NCI-H2029 (cell line): ENCODE data around the gene EEF1AKMT4.

Experiments
- DNase-seq: peaks from one replicate; lab custom pipeline; 2025; lab: John Stamatoyannopoulos, UW

Gene EEF1AKMT4

DNA sequence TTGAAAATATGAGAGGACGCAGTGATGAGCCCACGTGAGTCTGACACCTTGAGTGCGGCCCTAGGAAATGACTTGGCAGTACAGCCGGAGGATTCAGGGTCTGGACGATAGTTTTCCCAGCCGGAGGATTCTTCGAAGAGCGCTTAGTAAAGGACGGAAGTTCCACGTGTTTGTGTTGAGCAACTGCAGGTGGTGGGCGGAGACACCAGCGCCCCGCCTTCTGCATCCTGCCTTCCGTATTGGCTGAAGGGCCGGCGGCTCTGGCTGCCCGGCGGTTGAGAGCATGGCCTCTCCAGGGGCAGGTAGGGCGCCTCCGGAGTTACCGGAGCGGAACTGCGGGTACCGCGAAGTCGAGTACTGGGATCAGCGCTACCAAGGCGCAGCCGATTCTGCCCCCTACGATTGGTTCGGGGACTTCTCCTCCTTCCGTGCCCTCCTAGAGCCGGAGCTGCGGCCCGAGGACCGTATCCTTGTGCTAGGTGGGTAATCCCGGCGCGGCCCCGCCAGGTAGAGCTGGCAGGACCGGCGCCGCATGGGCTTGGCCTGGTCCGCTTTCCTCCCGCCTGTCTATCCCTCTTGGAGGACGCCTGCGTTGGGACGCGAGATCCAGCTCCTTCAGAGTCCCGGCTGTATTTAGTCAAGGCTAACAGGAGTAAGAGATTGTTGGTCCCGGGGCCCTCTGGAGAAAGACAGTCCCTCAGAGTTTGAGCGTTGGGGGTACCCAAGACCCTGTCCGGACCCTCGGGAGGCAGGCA is at the start of gene EEF1AKMT4:
Gene EEF1AKMT4, plus strand, starts transcription at position 261 of the 755 bp plus-strand sequence. Its CDS starts 23 bp downstream, at position 284.
- peak; percentile 98 for DNase-seq

DNA sequence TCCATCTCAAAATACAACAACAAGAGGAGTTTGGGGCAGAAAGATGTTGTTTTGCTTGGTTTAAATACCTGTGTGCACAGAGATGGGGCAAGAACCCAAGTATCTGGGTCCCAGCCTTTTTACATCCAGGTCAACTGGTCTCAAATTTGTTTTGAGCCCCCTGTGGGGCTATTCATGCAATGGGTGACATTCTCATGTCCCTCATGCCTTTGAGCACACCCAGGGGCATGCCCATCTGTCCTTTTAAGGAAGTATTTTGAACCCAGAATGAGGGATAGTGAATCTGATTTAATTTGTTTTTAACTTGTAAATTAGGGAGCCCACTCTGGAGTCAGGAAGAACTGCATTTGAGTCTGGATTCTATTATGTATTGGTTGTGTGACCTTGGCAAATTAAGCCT is 48.6 kb upstream of the EEF1AKMT4 start:
- no peak for DNase-seq

DNA sequence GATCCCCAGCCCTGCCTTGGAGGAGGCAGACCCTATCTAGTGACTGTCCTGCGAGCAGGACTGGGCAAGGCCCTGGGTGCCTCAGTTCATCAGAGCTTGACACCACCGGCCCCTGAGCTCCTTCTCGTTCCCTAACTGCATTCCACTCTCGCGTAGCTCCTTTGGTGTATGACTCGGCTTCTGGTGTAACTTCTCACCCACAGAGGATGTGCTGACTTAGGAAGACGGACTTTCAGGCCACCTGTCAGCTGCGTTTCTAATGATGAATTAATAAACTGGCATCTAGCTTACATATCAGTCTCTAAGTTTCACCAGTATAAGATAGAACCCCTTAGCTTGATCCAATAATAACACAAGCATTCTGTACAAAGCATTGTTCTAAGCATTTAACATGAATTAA is 45.9 kb upstream of the EEF1AKMT4 start:
- no peak for DNase-seq

DNA sequence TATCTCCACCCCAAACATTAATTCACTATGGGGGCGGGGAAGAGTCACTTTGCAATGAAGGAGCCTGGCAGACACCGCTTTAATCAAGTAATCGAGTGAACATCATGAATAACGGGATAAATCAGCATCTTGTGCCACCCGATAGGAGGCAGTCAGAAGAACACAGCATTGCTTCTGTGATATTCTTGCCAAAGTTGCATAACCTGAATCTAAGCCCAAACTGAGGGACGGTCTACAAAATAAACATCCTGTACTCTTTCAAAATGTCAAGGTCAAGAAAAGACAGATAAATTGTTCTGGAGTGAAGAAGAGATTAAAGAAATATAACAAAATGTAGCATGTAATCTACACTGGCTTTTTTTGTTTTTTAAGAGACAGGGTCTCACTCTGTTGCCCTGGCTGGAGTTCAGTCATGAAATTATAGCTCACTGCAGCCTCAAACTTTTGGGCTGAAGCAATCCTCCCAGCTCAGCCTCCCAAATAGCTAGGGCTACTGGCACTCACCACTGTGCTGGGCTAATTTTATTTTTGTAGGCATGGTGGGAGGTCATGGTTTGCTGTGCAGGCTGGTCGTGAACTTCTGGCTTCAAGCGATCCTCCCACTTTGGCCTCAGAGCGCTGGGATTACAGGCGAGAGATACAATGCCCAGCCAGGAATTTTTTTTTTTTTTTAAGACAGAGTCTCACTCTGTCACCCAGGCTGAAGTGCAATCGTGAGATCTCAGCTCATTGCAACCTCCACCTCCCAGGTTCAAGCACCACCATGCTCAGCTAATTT is 40.1 kb upstream of the EEF1AKMT4 start:
- DNase-seq, result no peak

DNA sequence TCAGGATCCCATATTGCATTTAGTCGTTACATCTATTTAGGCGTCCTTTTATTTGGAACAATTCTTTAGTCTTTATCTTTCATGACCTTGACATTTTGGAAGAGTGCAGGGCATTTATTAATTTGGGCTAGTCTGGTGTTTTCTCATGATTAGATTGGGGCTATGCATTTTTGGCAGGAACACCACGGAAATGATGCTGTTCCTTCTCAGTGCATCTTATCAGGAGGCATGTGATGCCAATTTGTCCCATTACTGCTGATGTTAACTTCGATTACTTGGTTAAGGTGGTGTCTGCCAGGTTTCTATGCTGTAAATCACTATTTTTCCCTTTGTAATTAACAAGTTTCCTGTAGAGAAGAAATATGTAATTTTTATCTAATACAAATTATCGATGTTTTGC is 38.2 kb upstream of the EEF1AKMT4 start:
- DNase-seq, result no peak

DNA sequence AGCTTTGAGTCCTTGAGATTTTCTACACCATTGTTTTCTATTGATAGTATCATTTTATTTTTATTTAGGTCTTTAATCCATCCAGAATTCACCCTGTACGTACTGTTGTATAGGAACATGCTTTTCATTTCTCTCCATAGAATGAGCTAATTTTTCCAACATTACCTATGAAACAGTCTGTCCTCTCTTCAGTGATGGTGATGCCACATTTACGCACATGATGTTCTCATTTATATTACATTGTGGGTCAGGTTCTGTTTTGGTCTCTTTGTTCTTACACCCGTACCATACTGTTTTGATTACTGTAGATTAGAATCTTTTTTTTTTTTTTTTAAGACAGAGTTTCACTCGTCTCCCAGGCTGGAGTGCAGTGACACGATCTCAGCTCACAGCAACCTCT is 37.8 kb upstream of the EEF1AKMT4 start:
- no peak for DNase-seq

DNA sequence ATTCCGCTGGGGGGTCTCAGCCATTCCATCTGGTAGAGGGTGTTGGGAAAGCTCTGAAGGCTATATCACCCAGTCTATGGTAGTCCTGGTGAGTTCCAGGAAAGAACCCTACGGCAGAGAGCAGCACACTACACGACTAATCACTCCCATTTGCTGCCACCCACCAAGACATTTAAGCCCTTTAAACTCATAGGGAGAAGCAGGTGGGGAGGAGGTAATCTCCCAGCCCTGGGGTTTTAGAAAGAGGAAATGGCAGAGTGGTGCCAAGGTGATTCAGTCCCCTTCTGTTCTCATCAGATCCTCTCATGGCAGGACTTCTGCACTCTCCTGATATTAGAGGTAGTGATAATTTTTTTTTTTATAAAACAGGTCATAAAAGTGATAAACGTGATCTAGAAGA is 30.7 kb upstream of the EEF1AKMT4 start:
- DNase-seq, result no peak

DNA sequence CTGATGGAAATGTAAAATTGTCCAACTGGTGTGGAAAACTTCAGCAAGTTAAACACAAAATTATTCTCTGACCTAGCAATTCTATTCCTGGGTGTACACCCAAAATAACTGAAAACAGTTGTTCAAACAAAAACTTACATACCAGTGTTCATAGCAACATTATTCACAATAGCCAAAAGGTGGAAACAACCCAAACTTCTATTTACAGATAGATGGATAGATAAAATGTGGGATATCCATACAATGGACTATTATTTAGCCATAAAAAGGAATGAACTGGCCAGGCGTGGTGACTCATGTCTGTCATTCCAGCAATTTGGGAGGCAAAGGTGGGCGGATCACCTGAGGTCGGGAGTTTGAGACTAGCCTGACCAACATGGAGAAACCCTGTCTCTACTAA is 27.0 kb upstream of the EEF1AKMT4 start:
- DNase-seq, result no peak

DNA sequence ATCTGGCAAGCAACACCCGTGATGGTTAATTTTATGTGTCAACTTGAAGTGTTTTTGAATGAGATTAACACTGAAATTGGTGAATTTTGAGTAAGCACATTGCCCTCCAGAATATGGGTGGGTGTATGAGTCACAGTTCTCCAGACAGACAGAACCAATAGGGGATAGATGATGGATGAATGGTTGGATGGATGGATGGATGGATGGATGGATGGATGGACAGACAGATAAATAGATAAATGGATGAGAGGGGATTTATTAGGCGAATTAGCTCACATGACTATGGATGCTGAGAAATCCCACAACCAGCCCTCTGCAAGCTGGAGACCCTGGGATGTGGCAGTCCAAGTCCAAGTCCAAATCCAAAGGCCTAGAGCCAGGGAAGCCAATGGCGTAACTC is 25.5 kb upstream of the EEF1AKMT4 start:
- no peak for DNase-seq

DNA sequence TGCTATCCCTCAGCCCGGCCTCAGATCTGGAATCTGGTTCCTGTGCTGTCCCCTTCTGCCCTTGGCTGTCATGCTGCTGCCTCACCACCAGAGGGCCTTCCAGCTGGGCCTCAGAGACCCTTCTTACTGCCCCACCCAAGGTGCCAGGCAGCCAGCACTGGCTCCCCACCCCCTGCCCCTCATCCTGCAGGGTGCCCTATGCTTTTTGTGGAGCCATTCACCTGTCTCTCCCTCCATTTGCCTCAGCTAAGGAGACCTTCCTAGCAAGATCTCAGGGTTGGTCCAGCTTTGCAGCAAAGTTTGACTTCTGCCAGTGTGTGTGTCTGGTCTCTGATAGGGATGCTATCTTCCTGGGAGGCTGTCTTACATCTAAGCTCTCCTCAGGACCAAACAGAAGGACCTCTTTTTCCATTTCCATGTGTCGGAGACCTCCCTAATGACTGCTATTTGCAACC is 22.0 kb upstream of the EEF1AKMT4 start:
- peak; percentile 36 for DNase-seq

DNA sequence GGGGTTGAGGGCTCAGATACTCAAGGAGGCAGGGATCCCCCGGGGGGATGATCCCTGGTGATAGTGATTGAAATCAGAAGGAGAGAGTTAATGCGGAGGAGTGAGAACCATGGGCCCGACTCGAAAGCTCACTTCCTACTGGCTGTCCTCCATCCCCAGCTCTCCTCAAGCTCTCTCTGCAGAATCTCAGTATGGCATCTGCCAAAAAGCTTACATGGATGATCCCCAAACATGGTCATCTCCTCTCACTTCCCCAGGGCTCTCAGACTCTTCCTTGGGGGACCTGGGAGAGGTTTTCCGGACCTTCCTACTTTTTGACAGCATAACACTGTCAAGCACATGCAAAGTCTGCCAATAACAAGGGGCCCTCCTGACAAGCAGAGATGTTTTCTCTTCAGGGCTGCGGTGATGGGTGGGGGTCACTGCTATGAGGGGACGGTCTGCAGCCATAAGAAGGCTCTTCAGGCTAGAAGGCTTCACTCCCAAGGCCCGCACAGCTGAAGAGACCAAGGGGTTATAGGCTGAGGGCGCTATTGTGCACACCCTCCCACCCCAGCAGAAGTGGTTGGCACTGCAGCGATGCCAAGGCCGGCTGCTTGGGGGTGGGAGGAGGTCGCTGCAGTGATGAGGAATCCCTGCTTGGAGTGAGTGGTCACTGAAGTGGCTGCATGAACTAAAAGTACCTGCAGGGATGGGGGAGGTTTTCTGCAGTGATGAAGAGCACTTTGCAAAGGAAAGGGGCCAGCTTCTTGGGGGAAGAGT is 20.9 kb upstream of the EEF1AKMT4 start:
- no peak for DNase-seq

DNA sequence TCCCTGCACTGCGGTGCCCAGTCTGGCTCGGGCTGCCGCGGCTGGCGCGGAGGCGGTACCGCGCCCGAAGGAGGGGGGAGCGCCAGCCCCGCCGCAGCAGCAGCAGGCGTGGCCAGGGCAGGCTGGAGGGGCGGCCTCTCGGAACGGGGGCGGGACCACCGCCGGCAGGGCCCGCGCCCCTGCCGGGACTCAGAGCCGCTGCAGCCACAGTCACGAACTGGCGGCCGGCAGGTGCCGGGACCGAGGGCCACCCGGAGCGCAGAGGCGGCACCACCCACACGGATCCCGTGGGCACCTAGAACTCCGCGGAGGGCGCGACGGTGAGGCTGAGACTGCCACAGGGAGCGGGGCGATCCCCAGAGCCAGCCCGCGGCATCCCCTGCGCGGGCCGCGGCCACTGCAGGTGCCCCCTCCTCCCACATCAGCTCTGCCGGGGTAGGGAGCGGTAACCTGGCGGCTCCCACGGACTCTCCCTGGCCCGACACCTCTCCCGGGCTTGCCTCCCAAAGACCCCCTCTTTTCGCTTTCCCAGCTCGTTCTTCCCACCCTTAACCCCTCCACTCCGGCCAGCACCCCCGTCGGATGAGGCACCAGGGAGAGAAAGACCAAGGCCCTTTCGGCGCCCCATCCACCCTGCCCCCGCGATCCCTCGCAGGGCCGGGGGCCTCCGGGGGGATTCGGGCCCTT is 19.9 kb upstream of the EEF1AKMT4 start, which contains the start of gene VWA5B2:
Gene VWA5B2, plus strand, starts transcription at position 192 of the 687 bp plus-strand sequence. CDS start 944 bp downstream, outside the sequence.
- peak; percentile 43 for DNase-seq

DNA sequence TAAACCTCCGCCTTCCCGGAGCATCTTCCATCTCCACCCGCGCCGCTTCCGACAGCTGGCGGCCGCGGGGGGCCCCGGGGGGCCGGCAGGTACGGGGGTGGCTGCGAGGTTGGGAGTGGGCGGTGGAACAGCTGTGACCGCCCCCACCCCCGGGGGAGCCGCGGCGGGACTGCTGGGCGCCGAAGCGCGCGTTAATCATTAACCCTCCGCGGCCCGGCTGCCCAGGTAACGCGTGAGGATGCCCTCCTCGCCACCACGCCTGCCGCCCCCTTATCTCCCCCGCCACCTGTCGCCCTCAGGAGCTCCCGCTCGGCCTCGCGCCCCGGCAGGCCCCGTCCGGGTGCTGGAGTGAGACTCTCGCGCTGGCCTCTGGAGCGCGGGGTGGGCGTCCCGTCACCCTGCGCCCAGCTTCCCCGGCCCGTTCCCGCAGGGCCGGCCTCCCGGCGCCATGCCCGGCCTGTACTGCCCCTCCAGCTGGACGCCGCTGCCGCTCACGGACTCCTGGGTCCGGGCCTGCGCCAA is 19.3 kb upstream of the EEF1AKMT4 start:
- no peak for DNase-seq

DNA sequence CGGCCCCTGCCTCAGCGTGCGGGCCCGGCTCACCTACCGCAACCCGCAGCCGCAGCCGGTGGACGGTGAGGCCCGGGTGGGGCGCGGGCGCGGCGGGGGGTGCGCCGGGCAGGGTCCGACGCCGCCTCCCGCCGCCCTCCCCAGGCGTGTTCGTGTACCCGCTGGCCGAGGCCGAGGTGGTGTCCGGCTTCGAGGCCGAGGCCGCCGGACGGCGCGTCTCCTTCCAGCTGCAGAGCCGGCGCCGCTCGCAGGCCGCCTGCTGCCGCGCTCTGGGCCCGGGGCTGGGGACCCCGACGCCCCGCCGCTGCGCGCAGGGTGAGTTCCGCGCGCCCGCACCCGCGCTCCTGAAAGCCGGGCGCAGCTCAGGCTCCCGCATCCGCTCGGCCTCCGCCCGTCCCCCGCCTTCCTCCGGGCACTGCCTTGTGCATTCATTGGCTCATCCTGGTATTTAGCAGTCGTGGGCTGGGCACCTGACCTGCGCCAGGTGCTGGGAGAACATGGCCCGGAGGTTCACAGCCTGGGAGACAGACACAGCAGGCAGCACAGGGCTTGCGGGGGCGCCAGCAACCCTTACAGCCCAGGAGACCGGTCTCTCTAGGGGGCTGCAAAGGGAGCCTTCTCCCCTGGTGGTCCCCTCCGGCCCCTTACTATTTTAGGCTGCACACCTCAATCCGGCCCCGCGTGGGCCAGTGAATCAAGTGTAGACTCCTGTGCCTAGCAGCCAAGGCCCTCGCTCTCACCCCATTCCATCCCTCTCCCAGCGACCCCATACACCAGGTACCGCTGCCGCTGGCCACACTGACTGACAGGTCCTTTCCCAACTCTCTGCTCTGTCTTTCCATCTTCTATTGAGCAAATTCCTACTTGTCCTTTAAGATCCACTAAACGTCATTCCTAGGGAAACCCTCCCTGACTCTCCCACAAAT is 18.6 kb upstream of the EEF1AKMT4 start:
- DNase-seq, result peak; percentile 39

DNA sequence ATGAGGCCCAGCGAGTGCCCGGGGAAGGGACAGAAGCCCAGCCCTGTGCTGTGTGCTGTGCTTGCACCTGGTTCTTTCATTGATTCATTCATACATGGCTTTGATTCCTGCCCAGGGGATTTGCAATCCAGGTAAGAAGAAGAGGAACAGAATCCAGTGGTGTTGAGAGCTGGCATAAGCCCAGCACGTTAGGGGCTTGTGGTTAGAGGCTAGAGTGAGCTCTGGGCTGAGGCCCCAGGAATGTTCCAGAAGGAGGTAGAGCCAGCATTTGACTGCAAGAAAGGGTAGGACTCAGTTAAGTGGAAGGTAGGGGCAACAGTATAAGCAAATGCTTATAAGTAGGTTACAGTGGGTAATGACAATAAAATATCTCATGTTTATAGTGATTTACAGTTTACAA is 17.8 kb upstream of the EEF1AKMT4 start:
- no peak for DNase-seq

DNA sequence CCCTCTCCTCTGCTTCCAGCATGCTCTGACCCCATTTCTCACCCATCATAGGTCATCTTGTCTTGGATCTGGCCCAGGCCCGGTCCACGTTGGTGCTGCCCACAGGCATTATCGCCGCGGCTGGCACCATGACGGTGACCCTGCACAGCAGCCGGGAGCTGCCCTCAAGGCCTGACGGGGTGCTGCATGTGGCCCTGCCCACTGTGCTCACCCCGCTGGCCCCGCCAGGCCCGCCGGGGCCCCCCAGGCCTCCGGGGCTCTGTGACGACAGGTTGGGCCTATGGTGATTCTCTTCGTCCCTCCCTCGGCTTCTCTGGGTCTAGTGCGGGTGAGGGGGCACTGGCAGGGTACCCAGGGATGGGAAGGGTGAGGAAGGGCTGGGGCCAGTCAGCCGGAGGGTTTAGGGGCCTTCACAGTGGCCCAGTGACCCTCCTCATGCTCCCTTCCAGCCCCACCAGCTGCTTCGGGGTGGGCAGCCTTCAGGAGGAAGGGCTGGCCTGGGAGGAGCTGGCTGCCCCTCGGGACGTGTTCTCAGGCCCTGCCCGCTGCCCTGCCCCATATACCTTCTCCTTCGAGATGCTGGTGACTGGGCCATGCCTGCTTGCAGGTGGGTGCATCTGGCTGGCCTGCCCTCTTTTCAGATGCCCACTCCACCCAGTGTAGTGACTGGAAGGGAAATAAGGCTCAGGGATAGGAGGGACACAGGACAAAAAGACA is 16.2 kb upstream of the EEF1AKMT4 start:
- DNase-seq, result no peak

DNA sequence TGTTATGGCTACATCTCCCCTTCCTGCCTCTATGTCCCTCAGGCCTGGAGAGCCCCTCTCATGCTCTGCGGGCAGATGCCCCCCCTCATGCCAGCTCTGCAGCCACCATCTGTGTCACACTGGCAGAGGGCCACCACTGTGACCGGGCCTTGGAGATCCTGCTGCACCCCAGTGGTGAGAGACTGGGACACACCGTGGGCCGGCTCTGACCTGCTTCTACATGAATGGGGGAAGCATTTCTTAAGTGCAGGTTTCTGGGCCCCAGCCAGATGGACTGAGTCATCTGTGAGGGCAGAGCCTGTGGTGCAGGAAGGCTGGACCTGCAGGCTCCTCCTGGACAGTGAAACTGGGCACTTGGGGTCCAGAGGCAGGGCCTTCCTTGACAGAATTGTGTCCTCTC is 15.2 kb upstream of the EEF1AKMT4 start:
- peak; percentile 68 for DNase-seq

DNA sequence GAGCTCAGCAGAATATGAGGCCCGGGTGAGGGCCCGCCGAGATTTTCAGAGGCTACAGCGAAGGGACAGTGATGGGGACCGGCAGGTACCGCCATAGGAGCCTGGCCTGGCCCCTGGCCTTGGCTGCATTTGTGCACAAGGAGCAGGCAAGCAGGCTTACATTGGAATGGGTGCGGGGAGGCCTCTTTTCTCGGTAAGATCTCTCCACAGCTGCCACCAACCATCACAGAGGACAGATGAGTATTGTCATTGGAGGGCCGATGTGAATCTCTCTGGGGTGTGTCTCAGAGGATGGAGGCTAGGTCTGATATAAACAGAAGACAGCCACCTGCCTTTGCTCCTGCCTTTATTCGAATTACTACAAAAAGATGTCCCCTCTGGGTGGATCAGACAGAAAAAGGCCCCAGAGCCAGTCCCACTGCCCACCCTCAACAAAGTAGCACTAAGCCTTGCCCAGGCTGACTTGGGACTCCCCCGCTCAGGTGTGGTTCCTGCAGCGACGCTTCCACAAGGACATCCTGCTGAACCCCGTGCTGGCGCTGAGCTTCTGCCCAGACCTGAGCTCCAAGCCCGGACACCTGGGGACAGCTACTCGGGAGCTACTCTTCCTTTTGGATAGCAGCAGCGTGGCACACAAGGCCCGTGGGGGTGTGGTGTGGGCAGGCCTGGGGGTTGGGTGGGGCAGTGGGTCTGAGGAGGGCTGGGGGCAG is 14.6 kb upstream of the EEF1AKMT4 start:
- DNase-seq, result no peak

DNA sequence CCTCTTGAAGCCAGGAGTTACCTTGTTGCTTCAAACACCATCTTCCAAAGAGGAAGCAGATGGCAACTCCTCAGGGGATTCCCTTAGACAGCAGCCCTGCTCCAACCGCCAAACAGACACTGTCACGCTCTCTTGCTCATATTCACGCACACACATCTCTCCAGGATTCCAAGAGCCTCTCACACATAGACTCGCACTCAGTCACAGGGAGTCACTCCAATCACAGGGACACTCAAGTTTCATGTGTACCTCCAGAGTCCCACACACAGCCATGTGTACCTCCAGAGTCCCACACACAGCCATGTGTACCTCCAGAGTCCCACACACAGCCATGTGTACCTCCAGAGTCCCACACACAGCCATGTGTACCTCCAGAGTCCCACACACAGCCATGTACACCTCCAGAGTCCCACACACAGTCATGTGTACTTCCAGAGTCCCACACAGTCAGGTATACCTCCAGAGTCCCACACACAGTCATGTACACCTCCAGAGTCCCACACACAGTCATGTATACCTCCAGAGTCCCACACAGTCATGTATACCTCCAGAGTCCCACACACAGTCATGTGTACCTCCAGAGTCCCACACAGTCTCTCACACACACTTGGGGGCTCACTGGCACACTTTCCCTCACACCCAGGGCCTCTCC is 14.0 kb upstream of the EEF1AKMT4 start:
- DNase-seq, result no peak
